HepG2 (cell line): ENCODE results near the gene PCBD2. TPM values are rescaled to one million over a fixed set of nuclear protein-coding genes. Genes with fewer than 3 reads are reported as not detected.
A peak's percentile ranks its signal among the peaks of the same experiment; 100 is the strongest.

Experiments used
- CBFB ChIP-seq: sonication (generic); formaldehyde crosslinking; IDR thresholded peaks from 2 replicates; pipeline ENCODE4 v1.4.0; 2020; ENCODE audit warnings: missing genetic modification reagents
- CC2D1A ChIP-seq: sonication (generic); formaldehyde crosslinking; IDR thresholded peaks from 2 replicates; pipeline ENCODE4 v1.8.1; 2023; ENCODE audit warnings: mild to moderate bottlenecking, missing genetic modification reagents
- MIER3 ChIP-seq: IDR thresholded peaks from 2 replicates; pipeline ENCODE4 v1.6.1; 2016; ENCODE audit warnings: missing compliant biosample characterization, borderline replicate concordance
- POLR2A ChIP-seq, 2 experiments: IDR thresholded peaks; 2 replicates each; pipeline ENCODE4 v1.6.1; 2011; ENCODE audit warnings: low read depth in 2 of 2, low read length in 2 of 2, mild to moderate bottlenecking in 1 of 2, moderate library complexity in 1 of 2; ENCODE audit not compliant: insufficient read depth in 1 of 2
- PPARG ChIP-seq: conservative IDR thresholded peaks from 2 replicates; pipeline ENCODE4 v1.6.1; 2016; ENCODE audit warnings: missing biosample characterization, missing genetic modification reagents
- RBAK ChIP-seq: sonication (generic); formaldehyde crosslinking; IDR thresholded peaks from 2 replicates; pipeline ENCODE4 v1.5.1; 2020; ENCODE audit warnings: mild to moderate bottlenecking, missing genetic modification reagents
- TOE1 ChIP-seq: sonication (generic); formaldehyde crosslinking; IDR thresholded peaks from 2 replicates; pipeline ENCODE4 v1.4.0; 2020; ENCODE audit warnings: mild to moderate bottlenecking, missing genetic modification reagents
- TP53 ChIP-seq: sonication (generic); formaldehyde crosslinking; conservative IDR thresholded peaks from 2 replicates; pipeline ENCODE4 v1.4.0; 2020; ENCODE audit warnings: missing genetic modification reagents
- ZMAT3 ChIP-seq: sonication (generic); formaldehyde crosslinking; conservative IDR thresholded peaks from 2 replicates; pipeline ENCODE4 v1.7.0; 2021; ENCODE audit warnings: missing genetic modification reagents
- ZNF234 ChIP-seq: sonication (generic); formaldehyde crosslinking; conservative IDR thresholded peaks from 2 replicates; pipeline ENCODE4 v1.5.1; 2020; ENCODE audit warnings: mild to moderate bottlenecking, missing genetic modification reagents
- ZNF326 ChIP-seq: sonication (generic); formaldehyde crosslinking; IDR thresholded peaks from 2 replicates; pipeline ENCODE4 v1.4.0; 2020; ENCODE audit warnings: missing genetic modification reagents, borderline replicate concordance
- ZNF460 ChIP-seq: sonication (generic); formaldehyde crosslinking; IDR thresholded peaks from 2 replicates; pipeline ENCODE4 v1.5.1; 2020; ENCODE audit warnings: missing genetic modification reagents, mild to moderate bottlenecking, borderline replicate concordance
- ZNF501 ChIP-seq: sonication (generic); formaldehyde crosslinking; IDR thresholded peaks from 2 replicates; pipeline ENCODE4 v1.5.1; 2020; ENCODE audit warnings: mild to moderate bottlenecking, moderate library complexity, missing genetic modification reagents
- ZNF546 ChIP-seq: sonication (generic); formaldehyde crosslinking; conservative IDR thresholded peaks from 2 replicates; pipeline ENCODE4 v1.8.1; 2023; ENCODE audit warnings: mild to moderate bottlenecking, missing genetic modification reagents
- ZNF589 ChIP-seq: sonication (generic); formaldehyde crosslinking; conservative IDR thresholded peaks from 2 replicates; pipeline ENCODE4 v1.8.0; 2022; ENCODE audit warnings: mild to moderate bottlenecking, moderate library complexity, missing genetic modification reagents
- polyA plus RNA-seq, 8 experiments: library from polyadenylated mRNA; depleted of rRNA in 3 of 8; stranded (reverse) in 7 of 8; unstranded in 1 of 8; fragments of >200 nt; fragmentation: Illumina TruSeq in 4 of 8; extraction: Trizol in 4 of 8; gene quantifications; 2 replicates each; pipeline versions ENCODE4 v1.2.1 to v1.2.3, GENCODE V29; 2011 to 2016; ENCODE audit warnings: low read depth in 4 of 8, missing spikeins in 1 of 8, mixed read lengths in 1 of 8; ENCODE audit not compliant: insufficient read depth in 1 of 8
- total RNA-seq, 5 experiments: library from RNA; depleted of rRNA; stranded (reverse); fragments of >200 nt; fragmentation: Illumina TruSeq; extraction: Trizol; gene quantifications; 2 replicates each; pipeline ENCODE4 v1.2.3, GENCODE V29; 2016; ENCODE audit warnings: low read depth in 1 of 5
- TF ChIP-seq, protein P1 (sequence below): sonication (generic); formaldehyde crosslinking; IDR thresholded peaks from 2 replicates; pipeline ENCODE4 v1.4.0; 2020; ENCODE audit warnings: mild to moderate bottlenecking, missing genetic modification reagents
- TF ChIP-seq, protein P2 (sequence below): sonication (generic); formaldehyde crosslinking; IDR thresholded peaks from 2 replicates; pipeline ENCODE4 v1.8.1; 2023; ENCODE audit warnings: mild to moderate bottlenecking, moderate library complexity, missing genetic modification reagents
- TF ChIP-seq, protein P3 (sequence below): sonication (generic); formaldehyde crosslinking; IDR thresholded peaks from 2 replicates; pipeline ENCODE4 v1.4.0; 2020; ENCODE audit warnings: missing genetic modification reagents; ENCODE audit errors: not compliant biosample characterization
- TF ChIP-seq, protein P4 (sequence below): IDR thresholded peaks from 2 replicates; pipeline ENCODE4 v1.6.1; 2016; ENCODE audit warnings: mild to moderate bottlenecking
- TF ChIP-seq, protein P5 (sequence below): sonication (generic); formaldehyde crosslinking; conservative IDR thresholded peaks from 2 replicates; pipeline ENCODE4 v1.4.0; 2020; ENCODE audit warnings: missing genetic modification reagents
- TF ChIP-seq, protein P6 (sequence below): sonication (generic); formaldehyde crosslinking; IDR thresholded peaks from 2 replicates; pipeline ENCODE4 v1.8.0; 2022; ENCODE audit warnings: mild to moderate bottlenecking, missing genetic modification reagents, moderate library complexity
- TF ChIP-seq, protein P7 (sequence below): IDR thresholded peaks from 2 replicates; pipeline ENCODE4 v1.6.1; 2016; ENCODE audit warnings: missing biosample characterization, missing genetic modification reagents, low read depth

Gene PCBD2
- total and polyA plus RNA-seq, 2 of the 13 experiments (the other 11 are each of a cell fraction or from before 2014, with no cell fraction given): 5.5 to 12.0 TPM

DNA sequence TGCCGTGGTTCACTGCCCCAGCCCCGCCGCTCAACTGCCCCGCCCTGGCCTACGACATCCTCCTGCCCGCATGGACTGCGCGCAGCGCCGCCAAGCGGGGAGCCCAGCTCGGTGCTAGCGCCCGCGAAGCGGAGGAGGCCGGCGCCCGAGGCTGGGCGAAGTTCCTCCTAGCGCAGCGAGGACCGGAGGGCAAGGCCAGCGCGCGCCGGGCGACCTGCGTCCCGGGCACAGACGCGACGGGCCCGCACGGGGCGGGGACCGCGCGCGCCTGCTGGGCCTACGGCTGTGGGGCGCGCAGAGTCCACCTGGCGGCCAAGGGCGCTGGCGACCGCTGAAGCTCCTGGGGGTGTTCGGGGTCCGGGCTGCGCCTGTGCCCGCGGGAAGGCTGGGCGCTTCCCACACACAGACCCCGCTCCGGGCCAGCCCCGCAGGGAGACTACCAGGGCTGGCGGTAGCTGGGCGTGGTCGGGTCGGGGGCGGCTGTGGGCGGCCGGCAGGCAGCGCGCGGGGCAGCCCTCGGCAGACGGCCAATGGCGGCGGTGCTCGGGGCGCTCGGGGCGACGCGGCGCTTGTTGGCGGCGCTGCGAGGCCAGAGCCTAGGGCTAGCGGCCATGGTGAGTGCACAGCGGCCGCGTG lies at the start of gene PCBD2 (continued):
- TF ChIP-seq TP53 (no peak), TOE1 (CRISPR knock-in tag) (no peak), ZNF460 (CRISPR knock-in tag) (peak; percentile 34; the same call in 1 of the 2 replicates), RBAK (CRISPR knock-in tag) (no peak), ZNF501 (CRISPR knock-in tag) (no peak), PPARG (no peak), POLR2A (IDR thresholded peaks at IDR 0.05; ENCODE audit: insufficient read depth in 1 of 2, low read depth in 2 of 2, low read length in 2 of 2) (peak; percentile 74), ZNF234 (CRISPR knock-in tag) (no peak), MIER3 (CRISPR knock-in tag) (0 out of 2 replicates have a peak, but pooled peaks have one; percentile 55), CC2D1A (no peak), ZNF589 (CRISPR knock-in tag) (peak; percentile 82; the same call in 1 of the 2 replicates), CBFB (CRISPR knock-in tag) (peak; percentile 78), ZMAT3 (CRISPR knock-in tag) (peak; percentile 92), ZNF546 (peak; percentile 77; the same call in 1 of the 2 replicates), ZNF326 (CRISPR knock-in tag) (no peak)
- TF ChIP-seq, protein P1, sequence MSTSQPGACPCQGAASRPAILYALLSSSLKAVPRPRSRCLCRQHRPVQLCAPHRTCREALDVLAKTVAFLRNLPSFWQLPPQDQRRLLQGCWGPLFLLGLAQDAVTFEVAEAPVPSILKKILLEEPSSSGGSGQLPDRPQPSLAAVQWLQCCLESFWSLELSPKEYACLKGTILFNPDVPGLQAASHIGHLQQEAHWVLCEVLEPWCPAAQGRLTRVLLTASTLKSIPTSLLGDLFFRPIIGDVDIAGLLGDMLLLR: peak; percentile 73
- TF ChIP-seq, protein P2, sequence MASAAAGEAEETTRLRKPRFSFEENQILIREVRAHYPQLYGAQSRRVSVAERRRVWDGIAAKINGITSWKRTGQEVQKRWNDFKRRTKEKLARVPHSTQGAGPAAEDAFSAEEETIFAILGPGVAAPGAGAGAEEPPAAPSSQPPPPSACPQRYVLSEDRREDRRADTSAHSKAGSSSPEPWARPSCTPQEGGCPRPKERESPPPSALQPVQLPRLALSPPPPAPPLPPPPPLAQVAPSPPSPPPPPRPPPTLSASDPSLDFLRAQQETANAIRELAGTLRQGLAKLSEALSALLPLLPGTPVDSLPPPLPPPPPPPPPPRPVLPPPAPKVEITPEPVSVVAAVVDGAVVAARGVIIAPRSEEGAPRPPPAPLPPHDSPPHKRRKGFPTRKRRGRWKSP (CRISPR knock-in tag): peak; percentile 94
- TF ChIP-seq, protein P3, sequence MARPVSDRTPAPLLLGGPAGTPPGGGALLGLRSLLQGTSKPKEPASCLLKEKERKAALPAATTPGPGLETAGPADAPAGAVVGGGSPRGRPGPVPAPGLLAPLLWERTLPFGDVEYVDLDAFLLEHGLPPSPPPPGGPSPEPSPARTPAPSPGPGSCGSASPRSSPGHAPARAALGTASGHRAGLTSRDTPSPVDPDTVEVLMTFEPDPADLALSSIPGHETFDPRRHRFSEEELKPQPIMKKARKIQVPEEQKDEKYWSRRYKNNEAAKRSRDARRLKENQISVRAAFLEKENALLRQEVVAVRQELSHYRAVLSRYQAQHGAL: peak; percentile 65
- TF ChIP-seq, protein P4, sequence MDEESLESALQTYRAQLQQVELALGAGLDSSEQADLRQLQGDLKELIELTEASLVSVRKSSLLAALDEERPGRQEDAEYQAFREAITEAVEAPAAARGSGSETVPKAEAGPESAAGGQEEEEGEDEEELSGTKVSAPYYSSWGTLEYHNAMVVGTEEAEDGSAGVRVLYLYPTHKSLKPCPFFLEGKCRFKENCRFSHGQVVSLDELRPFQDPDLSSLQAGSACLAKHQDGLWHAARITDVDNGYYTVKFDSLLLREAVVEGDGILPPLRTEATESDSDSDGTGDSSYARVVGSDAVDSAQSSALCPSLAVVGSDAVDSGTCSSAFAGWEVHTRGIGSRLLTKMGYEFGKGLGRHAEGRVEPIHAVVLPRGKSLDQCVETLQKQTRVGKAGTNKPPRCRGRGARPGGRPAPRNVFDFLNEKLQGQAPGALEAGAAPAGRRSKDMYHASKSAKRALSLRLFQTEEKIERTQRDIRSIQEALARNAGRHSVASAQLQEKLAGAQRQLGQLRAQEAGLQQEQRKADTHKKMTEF (CRISPR knock-in tag): no peak; the same call in 1 of the 2 replicates
- TF ChIP-seq, protein P5, sequence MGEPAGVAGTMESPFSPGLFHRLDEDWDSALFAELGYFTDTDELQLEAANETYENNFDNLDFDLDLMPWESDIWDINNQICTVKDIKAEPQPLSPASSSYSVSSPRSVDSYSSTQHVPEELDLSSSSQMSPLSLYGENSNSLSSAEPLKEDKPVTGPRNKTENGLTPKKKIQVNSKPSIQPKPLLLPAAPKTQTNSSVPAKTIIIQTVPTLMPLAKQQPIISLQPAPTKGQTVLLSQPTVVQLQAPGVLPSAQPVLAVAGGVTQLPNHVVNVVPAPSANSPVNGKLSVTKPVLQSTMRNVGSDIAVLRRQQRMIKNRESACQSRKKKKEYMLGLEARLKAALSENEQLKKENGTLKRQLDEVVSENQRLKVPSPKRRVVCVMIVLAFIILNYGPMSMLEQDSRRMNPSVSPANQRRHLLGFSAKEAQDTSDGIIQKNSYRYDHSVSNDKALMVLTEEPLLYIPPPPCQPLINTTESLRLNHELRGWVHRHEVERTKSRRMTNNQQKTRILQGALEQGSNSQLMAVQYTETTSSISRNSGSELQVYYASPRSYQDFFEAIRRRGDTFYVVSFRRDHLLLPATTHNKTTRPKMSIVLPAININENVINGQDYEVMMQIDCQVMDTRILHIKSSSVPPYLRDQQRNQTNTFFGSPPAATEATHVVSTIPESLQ (CRISPR knock-in tag): no peak
- TF ChIP-seq, protein P6, sequence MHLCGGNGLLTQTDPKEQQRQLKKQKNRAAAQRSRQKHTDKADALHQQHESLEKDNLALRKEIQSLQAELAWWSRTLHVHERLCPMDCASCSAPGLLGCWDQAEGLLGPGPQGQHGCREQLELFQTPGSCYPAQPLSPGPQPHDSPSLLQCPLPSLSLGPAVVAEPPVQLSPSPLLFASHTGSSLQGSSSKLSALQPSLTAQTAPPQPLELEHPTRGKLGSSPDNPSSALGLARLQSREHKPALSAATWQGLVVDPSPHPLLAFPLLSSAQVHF (CRISPR knock-in tag): peak; percentile 90; the same call in 1 of the 2 replicates
- TF ChIP-seq, protein P7, sequence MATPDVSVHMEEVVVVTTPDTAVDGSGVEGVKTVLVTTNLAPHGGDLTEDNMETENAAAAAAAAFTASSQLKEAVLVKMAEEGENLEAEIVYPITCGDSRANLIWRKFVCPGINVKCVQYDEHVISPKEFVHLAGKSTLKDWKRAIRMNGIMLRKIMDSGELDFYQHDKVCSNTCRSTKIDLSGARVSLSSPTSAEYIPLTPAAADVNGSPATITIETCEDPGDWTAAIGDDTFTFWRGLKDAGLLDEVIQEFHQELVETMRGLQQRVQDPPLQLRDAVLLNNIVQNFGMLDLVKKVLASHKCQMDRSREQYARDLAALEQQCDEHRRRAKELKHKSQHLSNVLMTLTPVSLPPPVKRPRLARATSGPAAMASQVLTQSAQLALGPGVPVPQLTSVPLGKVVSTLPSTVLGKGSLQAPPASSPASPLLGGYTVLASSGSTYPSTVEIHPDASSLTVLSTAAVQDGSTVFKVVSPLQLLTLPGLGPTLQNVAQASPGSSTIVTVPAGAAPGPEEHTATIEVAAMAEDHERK (CRISPR knock-in tag): peak; percentile 17; the same call in 1 of the 2 replicates
